Loucy (cell line): ENCODE measurements around the gene MAP2K3.

ENCODE experiments used
- H2AFZ ChIP-seq: fragments of 200-600 bp; sonication (generic); 2 replicates; pipeline ENCODE4 v1.6.0; 2016; ENCODE audit warnings: antibody characterized with exemption, mild to moderate bottlenecking, low read length, moderate library complexity
- H3F3A ChIP-seq: fragments of 200-600 bp; 2 replicates; pipeline ENCODE4 v1.6.0; 2016; ENCODE audit warnings: antibody characterized with exemption, low read depth, mild to moderate bottlenecking
- H3K27me3 ChIP-seq: fragments of 200-600 bp; sonication (generic); 2 replicates; pipeline ENCODE4 v1.6.1; 2014; ENCODE audit warnings: low read length, mild to moderate bottlenecking; ENCODE audit not compliant: insufficient read depth, poor library complexity, severe bottlenecking
- H3K36me3 ChIP-seq: fragments of 200-600 bp; sonication (generic); 2 replicates; pipeline ENCODE4 v1.6.1; 2016; ENCODE audit warnings: low read length; ENCODE audit not compliant: insufficient read depth
- H3K4me1 ChIP-seq: fragments of 200-600 bp; sonication (generic); 2 replicates; pipeline ENCODE4 v1.5.1; 2014; ENCODE audit warnings: low read length, mild to moderate bottlenecking; ENCODE audit not compliant: insufficient read depth, poor library complexity, severe bottlenecking
- H3K4me2 ChIP-seq: fragments of 200-600 bp; sonication (generic); 2 replicates; pipeline ENCODE4 v1.6.0; 2014; ENCODE audit warnings: antibody characterized with exemption, low read length, low read depth, mild to moderate bottlenecking; ENCODE audit not compliant: poor library complexity, severe bottlenecking
- H3K4me3 ChIP-seq: fragments of 200-600 bp; sonication (generic); 2 replicates; pipeline ENCODE4 v1.5.1; 2014; ENCODE audit warnings: low read length, mild to moderate bottlenecking, mixed read lengths; ENCODE audit not compliant: poor library complexity, severe bottlenecking
- H3K79me2 ChIP-seq: fragments of 200-600 bp; sonication (generic); 2 replicates; pipeline ENCODE4 v1.6.1; 2014; ENCODE audit warnings: low read length; ENCODE audit not compliant: insufficient read depth
- H3K9ac ChIP-seq: fragments of 200-600 bp; sonication (generic); 2 replicates; pipeline ENCODE4 v1.6.0; 2014; ENCODE audit warnings: mild to moderate bottlenecking, low read depth, low read length, moderate library complexity; ENCODE audit not compliant: poor library complexity, severe bottlenecking
- H3K9me2 ChIP-seq: fragments of 200-600 bp; sonication (generic); replicated peaks from 2 replicates; pipeline ENCODE4 v1.6.1; 2016; ENCODE audit warnings: low read depth, low read length, mixed read lengths
- H3K9me3 ChIP-seq: fragments of 200-600 bp; sonication (generic); 2 replicates; pipeline ENCODE4 v1.6.1; 2014; ENCODE audit warnings: mild to moderate bottlenecking, antibody characterized with exemption, low read length, low read depth; ENCODE audit not compliant: insufficient read depth
- H4K20me1 ChIP-seq: fragments of 200-600 bp; sonication (generic); 2 replicates; pipeline ENCODE4 v1.6.0; 2014; ENCODE audit warnings: antibody characterized with exemption, low read length, mild to moderate bottlenecking; ENCODE audit not compliant: insufficient read depth, poor library complexity, severe bottlenecking
- CTCF ChIP-seq: fragments of 200-600 bp; sonication (generic); conservative IDR thresholded peaks from 2 replicates; pipeline ENCODE4 v1.5.1; 2014; ENCODE audit warnings: mild to moderate bottlenecking, antibody characterized with exemption, low read length
- EZH2phosphoT487 ChIP-seq: fragments of 200-600 bp; IDR thresholded peaks from 2 replicates; pipeline ENCODE4 v1.6.1; 2018; ENCODE audit warnings: antibody characterized with exemption, mild to moderate bottlenecking, moderate library complexity, borderline replicate concordance

The MAP2K3 gene

DNA sequence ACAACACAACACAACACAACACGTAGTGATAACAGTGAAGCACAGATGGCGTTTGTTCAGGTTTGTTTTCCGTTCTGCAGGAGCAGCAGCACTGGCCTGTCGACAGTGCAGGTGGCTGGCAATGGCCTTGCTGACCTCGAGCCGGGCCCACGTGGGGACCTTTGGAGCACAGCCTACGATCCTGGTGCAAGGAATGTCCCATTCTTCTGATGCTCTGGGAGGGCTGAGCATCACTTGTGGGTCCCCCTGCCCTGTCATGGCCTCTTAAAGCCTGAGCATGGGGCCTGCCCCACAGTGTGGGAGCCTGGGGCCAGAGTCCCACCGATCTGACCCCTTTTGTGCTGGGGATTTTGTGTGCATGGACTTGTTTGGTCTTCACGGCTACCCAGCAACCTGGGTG lies 6.8 kb downstream of the MAP2K3 start:
- TF ChIP-seq CTCF (no peak), EZH2phosphoT487 (no peak)
- no peak overlapping the region for H3K4me3 ChIP-seq
- peaks cover 70% of the 10 kb centered on the region for H3K79me2 ChIP-seq
- no peaks in the 10 kb centered on the region; the same call in 1 of the 2 replicates for H3K36me3 ChIP-seq
- H4K20me1 ChIP-seq = peaks cover 37% of the 10 kb centered on the region
- peaks cover 29% of the 10 kb centered on the region for H3K4me1 ChIP-seq
- H3K27me3 ChIP-seq = no peaks in the 10 kb centered on the region
- H3K9me2 ChIP-seq = no peaks in the 10 kb centered on the region
- no peak overlapping the region for H3K4me2 ChIP-seq
- H3F3A ChIP-seq = no peaks in the 10 kb centered on the region
- no peak overlapping the region for H2AFZ ChIP-seq
- H3K9ac ChIP-seq = no peak overlapping the region
- no peaks in the 10 kb centered on the region for H3K9me3 ChIP-seq

- no peaks in the 10 kb centered on the region for H3K27me3 ChIP-seq
- peaks cover 24% of the 10 kb centered on the region for H3K4me1 ChIP-seq
- H3K9ac ChIP-seq = no peak overlapping the region
- no peak overlapping the region for H2AFZ ChIP-seq
- H3K36me3 ChIP-seq = no peaks in the 10 kb centered on the region; the same call in 1 of the 2 replicates
- peaks cover 36% of the 10 kb centered on the region for H4K20me1 ChIP-seq
- no peaks in the 10 kb centered on the region for H3F3A ChIP-seq
- H3K9me3 ChIP-seq = no peaks in the 10 kb centered on the region
- H3K4me3 ChIP-seq = no peak overlapping the region
- TF ChIP-seq EZH2phosphoT487 (no peak), CTCF (no peak)
- H3K4me2 ChIP-seq = no peak overlapping the region
- H3K79me2 ChIP-seq = peaks cover 66% of the 10 kb centered on the region
- no peaks in the 10 kb centered on the region for H3K9me2 ChIP-seq
These were observed 7.4 kb downstream of the MAP2K3 start for GRCh38 chr17:21291862-21292261.

DNA sequence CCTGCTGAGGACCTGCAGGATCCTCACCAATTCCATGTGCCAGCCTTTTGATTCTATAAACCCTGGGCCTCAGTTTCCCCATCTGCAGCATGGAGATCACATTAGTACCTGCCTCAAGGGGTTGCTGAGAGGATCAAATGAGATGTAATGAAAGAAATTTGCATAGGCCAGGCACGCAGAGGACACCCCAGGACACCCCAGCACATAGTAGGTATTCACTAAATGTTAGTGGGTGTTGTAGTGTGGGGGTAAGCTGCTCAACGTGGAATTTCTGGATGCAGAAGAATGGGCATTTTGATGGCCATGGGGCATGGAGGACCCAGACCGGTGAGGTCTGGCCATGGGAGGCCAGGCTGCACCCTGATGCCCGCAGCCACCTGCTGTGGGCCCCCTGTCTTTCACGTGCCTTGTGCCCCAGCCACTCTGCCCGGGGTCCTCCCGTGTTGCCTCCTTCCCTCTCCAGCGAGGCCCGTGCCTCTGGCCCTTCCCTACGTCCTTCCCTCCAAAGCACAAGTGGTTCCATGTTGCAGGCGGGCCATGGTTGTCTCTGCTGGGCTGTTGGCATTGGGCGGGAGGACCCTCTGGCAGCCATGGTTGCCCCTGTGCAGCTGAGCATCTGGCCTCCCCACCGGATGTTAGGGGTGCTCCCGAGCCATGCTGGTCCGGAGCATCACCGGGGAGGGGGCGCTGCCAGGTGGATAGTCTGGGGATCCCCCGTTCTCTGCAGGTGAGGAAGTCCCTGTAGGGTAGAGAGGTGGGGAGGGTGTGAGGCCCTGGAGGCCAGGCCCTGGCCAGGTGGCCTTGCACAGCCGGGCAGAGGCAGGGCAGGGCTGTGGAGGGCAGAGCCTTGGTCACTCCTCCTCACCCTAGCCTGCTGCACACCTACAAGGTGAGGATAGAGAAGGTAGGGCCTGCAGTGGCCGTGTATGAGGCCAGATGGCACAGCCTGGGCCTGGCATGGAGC lies 8.6 kb downstream of the MAP2K3 start:
- Histone ChIP-seq H3K4me2 (no peak overlapping the region), H3K4me3 (no peak overlapping the region), H3K4me1 (peaks cover 16% of the 10 kb centered on the region), H3K9me2 (no peaks in the 10 kb centered on the region), H3K9ac (no peak overlapping the region), H3F3A (no peaks in the 10 kb centered on the region), H3K9me3 (no peaks in the 10 kb centered on the region; the same call in 1 of the 2 replicates), H4K20me1 (peaks cover 32% of the 10 kb centered on the region), H3K27me3 (no peaks in the 10 kb centered on the region), H2AFZ (no peak overlapping the region), H3K79me2 (peaks cover 57% of the 10 kb centered on the region), H3K36me3 (no peaks in the 10 kb centered on the region; the same call in 1 of the 2 replicates)
- TF ChIP-seq CTCF (no peak), EZH2phosphoT487 (no peak)
